GM20000 (cell line): Measurements from ENCODE around the gene DHFR2.
A peak's percentile ranks its signal among the peaks of the same experiment; 100 is the strongest.

Experiments used
- DNase-seq: peaks from one replicate; pipeline ENCODE4 v3.0.0; 2012; ENCODE audit warnings: low spot score
- CTCF ChIP-seq: IDR thresholded peaks from 2 replicates; pipeline ENCODE4 v1.5.1; 2012; ENCODE audit warnings: mild to moderate bottlenecking, control low read depth; ENCODE audit errors: extremely low read depth, missing control alignments

The DHFR2 gene

GRCh38 chr3:94071713-94072284, 9.1 kb upstream of the DHFR2 start:
- DNase-seq = peak; percentile 22
- TF ChIP-seq CTCF = no peak

DNA sequence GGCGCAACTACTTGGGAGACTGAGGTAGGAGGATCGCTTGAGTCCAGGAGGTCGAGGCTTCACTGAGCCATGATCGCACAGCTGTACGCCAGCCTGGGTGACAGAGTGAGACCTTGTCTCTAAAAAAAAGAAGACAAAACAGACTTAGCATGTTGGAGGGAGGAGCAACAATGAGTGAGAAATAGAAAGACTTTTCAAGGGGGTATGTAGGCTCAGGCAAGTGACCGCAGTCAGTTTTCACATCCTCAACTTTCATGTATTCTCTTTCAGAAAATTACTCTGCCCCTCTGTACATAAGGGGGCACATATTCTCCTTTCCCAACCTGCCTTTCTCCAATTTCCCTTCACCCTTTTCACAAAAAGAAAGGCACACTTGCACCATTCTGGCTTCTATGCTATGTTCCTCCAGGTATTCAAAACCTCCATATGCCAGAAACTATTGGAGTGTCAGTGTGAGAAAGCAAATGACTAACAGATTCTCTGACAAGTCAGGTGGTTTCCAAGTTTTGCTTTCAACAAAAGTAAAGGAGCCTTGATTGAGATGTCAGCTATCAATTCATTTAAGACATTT, 7.7 kb upstream of the DHFR2 start:
- DNase-seq = peak; percentile 21
- no peak for TF ChIP-seq CTCF

GRCh38 chr3:94069194-94069813, 6.6 kb upstream of the DHFR2 start:
- peak; percentile 8 for DNase-seq
- peak; percentile 27 for TF ChIP-seq CTCF

GRCh38 chr3:94066506-94067500, 4.1 kb upstream of the DHFR2 start:
- no peak for TF ChIP-seq CTCF
- no peak for DNase-seq

DNA sequence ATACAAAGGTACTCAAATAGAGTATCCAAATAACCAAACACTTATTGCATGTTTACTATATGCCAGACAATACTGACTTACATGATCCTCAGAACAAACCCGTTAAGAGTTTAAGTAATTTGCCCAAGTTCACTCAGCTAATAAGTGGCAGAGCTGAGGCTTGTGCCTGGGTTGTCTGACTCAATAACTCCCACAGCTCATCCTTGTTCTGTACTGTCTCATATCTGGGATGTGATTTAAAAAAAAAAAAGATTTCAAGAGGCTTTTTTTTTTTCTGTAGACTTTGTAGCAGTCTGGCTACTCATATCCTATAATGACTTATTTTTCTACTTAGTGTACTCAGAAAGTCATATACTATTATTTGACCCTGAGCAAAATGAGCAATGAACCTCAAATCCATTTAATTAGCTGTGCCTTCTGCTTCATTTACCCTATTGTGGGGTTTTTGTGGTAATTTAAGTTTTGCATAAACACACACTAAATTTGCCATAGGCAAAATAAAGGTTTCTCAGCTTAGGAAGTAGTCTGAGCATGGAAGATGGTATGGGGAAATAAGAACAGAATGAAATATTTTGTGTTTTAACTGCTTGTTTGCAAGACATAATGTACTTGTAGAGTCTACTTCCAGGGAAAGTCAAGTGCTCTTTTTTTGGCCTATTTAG, 3.2 kb upstream of the DHFR2 start:
- DNase-seq = no peak
- no peak for TF ChIP-seq CTCF

DNA sequence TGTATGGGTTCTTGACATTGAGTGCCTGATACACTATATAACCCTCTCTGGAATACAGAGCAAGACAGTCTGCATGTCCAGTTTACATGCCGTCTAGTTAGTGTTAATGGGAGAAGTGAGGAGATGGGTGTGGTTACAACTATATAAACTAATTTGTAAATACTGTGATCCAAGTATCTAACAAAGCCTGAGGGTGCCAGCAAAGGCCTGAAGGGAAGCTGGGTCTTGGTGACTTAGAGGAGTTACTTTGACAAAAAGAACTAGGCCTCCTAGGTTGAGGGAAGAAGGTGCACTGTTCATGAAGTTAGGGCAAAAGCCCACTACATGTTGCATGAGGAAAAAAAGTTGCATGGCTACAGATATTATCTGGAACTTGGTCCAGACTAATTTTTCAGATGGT, 2.4 kb upstream of the DHFR2 start:
- no peak for TF ChIP-seq CTCF
- DNase-seq = no peak
